CD4-positive, alpha-beta T cell treated with Interleukin-4 for 4 hours (primary cell): ENCODE measurements around the gene NCOR1.
"Not testable (repeated sequence)": the region's sequence is repeated elsewhere in the genome, so short reads cannot be mapped to it uniquely, and the experiment has no call there.

Source experiments
- DNase-seq: peaks from one replicate; pipeline ENCODE4 v3.0.0-alpha.2; 2020

NCOR1 gene

GRCh38 chr17:16085066-16085699 lies 130.2 kb downstream of the NCOR1 start:
- DNase-seq: no peak

- no peak for DNase-seq
Observed at GRCh38 chr17:16083223-16083622, 132.1 kb downstream of the NCOR1 start.

- DNase-seq: no peak
Observed at GRCh38 chr17:16081507-16082087, 133.7 kb downstream of the NCOR1 start.

- DNase-seq: no peak
Observed at GRCh38 chr17:16080366-16080765, 135.0 kb downstream of the NCOR1 start.

- DNase-seq: no peak
Observed at GRCh38 chr17:16075949-16076348, 139.4 kb downstream of the NCOR1 start.

GRCh38 chr17:16074423-16074822 lies 140.9 kb downstream of the NCOR1 start:
- no peak for DNase-seq

- no peak for DNase-seq
Observed at GRCh38 chr17:16073845-16074244, 141.5 kb downstream of the NCOR1 start.

- DNase-seq: no peak
Observed at GRCh38 chr17:16072031-16072430, 143.3 kb downstream of the NCOR1 start.

- DNase-seq: no peak
Observed at GRCh38 chr17:16068323-16068722, 147.0 kb downstream of the NCOR1 start.

- DNase-seq: no peak
Observed at GRCh38 chr17:16066125-16066524, 149.2 kb downstream of the NCOR1 start.

- DNase-seq: no peak
Observed at GRCh38 chr17:16061631-16062030, 153.7 kb downstream of the NCOR1 start.

- DNase-seq: not testable (repeated sequence)
Observed at GRCh38 chr17:16055139-16055538, 160.2 kb downstream of the NCOR1 start.

- DNase-seq: no peak
Observed at GRCh38 chr17:16052486-16052885, 162.8 kb downstream of the NCOR1 start.

- DNase-seq: no peak
Observed at GRCh38 chr17:16050844-16051243, 164.5 kb downstream of the NCOR1 start.

- DNase-seq: no peak
Observed at GRCh38 chr17:16048811-16049449, 166.4 kb downstream of the NCOR1 start.

GRCh38 chr17:16046966-16047365 lies 168.4 kb downstream of the NCOR1 start:
- DNase-seq: no peak

GRCh38 chr17:16044487-16044886 lies 170.8 kb downstream of the NCOR1 start:
- no peak for DNase-seq

GRCh38 chr17:16040710-16041251 lies 174.6 kb downstream of the NCOR1 start:
- no peak for DNase-seq

GRCh38 chr17:16037636-16038035 lies 177.7 kb downstream of the NCOR1 start:
- no peak for DNase-seq

GRCh38 chr17:16036261-16036660 lies 179.1 kb downstream of the NCOR1 start:
- no peak for DNase-seq

- DNase-seq: no peak
Observed at GRCh38 chr17:16033729-16034349, 181.5 kb downstream of the NCOR1 start.

- DNase-seq: peak; percentile 77
Observed at GRCh38 chr17:16027708-16028584, 187.4 kb downstream of the NCOR1 start.

- no peak for DNase-seq
Observed at GRCh38 chr17:16026895-16027294, 188.4 kb downstream of the NCOR1 start.
